PC-3 (cell line): Measurements from ENCODE around the gene ZDHHC16.
"Not testable (repeated sequence)": the region's sequence is repeated elsewhere in the genome, so short reads cannot be mapped to it uniquely, and the experiment has no call there.

ENCODE experiments used
- EZH2 ChIP-seq: fragments of 300-600 bp; sonication (generic); IDR thresholded peaks from one replicate; pipeline ENCODE4 v1.6.1; 2017; ENCODE audit warnings: antibody characterized with exemption, mild to moderate bottlenecking, low read length; ENCODE audit not compliant: unreplicated experiment
- TF ChIP-seq, protein P1 (sequence below): fragments of 300-600 bp; sonication (generic); conservative IDR thresholded peaks from 2 replicates; pipeline ENCODE4 v1.5.1; 2017; ENCODE audit warnings: antibody characterized with exemption, low read depth, mild to moderate bottlenecking, low read length

DNA sequence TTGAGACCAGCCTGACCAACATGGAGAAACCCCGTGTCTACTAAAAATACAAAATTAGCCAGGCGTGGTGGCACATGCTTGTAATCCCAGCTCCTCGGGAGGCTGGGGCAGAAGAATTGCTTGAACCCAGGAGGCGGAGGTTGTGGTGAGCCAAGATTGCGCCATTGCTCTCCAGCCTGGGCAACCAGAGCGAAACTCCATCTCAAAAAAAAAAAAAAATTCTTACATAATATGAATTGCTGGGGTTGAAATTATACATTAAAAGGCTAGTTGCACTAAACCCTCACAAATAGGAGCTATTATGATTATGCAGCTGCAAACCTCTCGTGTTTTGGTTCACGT, 22.2 kb upstream of the ZDHHC16 start:
- TF ChIP-seq, protein P1, sequence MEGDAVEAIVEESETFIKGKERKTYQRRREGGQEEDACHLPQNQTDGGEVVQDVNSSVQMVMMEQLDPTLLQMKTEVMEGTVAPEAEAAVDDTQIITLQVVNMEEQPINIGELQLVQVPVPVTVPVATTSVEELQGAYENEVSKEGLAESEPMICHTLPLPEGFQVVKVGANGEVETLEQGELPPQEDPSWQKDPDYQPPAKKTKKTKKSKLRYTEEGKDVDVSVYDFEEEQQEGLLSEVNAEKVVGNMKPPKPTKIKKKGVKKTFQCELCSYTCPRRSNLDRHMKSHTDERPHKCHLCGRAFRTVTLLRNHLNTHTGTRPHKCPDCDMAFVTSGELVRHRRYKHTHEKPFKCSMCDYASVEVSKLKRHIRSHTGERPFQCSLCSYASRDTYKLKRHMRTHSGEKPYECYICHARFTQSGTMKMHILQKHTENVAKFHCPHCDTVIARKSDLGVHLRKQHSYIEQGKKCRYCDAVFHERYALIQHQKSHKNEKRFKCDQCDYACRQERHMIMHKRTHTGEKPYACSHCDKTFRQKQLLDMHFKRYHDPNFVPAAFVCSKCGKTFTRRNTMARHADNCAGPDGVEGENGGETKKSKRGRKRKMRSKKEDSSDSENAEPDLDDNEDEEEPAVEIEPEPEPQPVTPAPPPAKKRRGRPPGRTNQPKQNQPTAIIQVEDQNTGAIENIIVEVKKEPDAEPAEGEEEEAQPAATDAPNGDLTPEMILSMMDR = not testable (repeated sequence)
- TF ChIP-seq EZH2 = not testable (repeated sequence)
